K562 (cell line): Measurements from ENCODE around the gene ADGRB3. TPM values are rescaled to one million over a fixed set of nuclear protein-coding genes. Genes with fewer than 3 reads are reported as not detected.

Experiments used
- ATAC-seq: fragments of 200-7000 bp; cut with Tn5 transposase; 3 replicates; pipeline ENCODE4 v1.9.1; 2020; ENCODE audit warnings: moderate library complexity
- BruUV-seq: library from RNA; stranded (reverse); fragments of 400-500 nt; replicated peaks from 2 replicates; lab custom pipeline; 2021; lab: Mats Ljungman, UMichigan
- CTCF ChIA-PET: fragments of 300-600 bp; formaldehyde crosslinking; extraction: SDS; loops from one replicate; lab custom pipeline; 2021; ENCODE audit warnings: low intra/inter-chr PET ratio; lab: Yijun Ruan, JAX
- POLR2A ChIA-PET: fragments of 300-600, 350-650 bp; sonication (Branson Sonifier 250); formaldehyde crosslinking; extraction: SDS; loops from one replicate; lab custom pipeline; 2021; ENCODE audit warnings: antibody characterized with exemption, inconsistent platforms; lab: Yijun Ruan, JAX
- DNase-seq, 4 experiments: peaks; one replicate each; pipeline versions ENCODE4 v3.0.0 to v3.0.0-alpha.2; 2011 to 2018; ENCODE audit warnings: low spot score in 3 of 4, mixed read lengths in 3 of 4; ENCODE audit errors: extremely low read depth in 1 of 4
- FAIRE-seq: peaks from 2 replicates; lab custom pipeline; 2011; peaks lifted over from hg19 to GRCh38; lab: Jason Lieb, UNC
- H2AFZ ChIP-seq: 2 replicates; pipeline ENCODE4 v1.6.0; 2011; ENCODE audit warnings: low read depth, low read length, control low read depth, inconsistent platforms
- H3K27ac ChIP-seq: fragments of 200-600 bp; 3 replicates; pipeline ENCODE4 v1.8.0; 2011; ENCODE audit warnings: low read depth, mild to moderate bottlenecking, control low read depth, inconsistent platforms, low read length, moderate library complexity, mixed read lengths; ENCODE audit errors: extremely low read depth
- H3K27me3 ChIP-seq, 2 experiments: fragments of 300-600 bp in 1 of 2; 2 replicates in 1 of 2; 3 replicates in 1 of 2; pipeline versions ENCODE4 v1.6.0 to v1.8.0; 2011; ENCODE audit warnings: inconsistent platforms in 2 of 2, low read length in 2 of 2, mild to moderate bottlenecking in 1 of 2, mixed read lengths in 1 of 2, moderate library complexity in 1 of 2; ENCODE audit not compliant: control insufficient read depth in 2 of 2, insufficient read depth in 2 of 2
- H3K36me3 ChIP-seq: fragments of 300-600 bp; 3 replicates; pipeline ENCODE4 v1.8.0; 2011; ENCODE audit warnings: mild to moderate bottlenecking, low read length, inconsistent platforms; ENCODE audit not compliant: control insufficient read depth, insufficient read depth
- H3K4me1 ChIP-seq, 2 experiments: fragments of 200-600 bp in 1 of 2; replicated peaks in 1 of 2; 2 replicates in 1 of 2; 3 replicates in 1 of 2; pipeline versions ENCODE4 v1.5.1 to v1.8.0; 2011; ENCODE audit warnings: inconsistent platforms in 2 of 2, low read length in 2 of 2, mild to moderate bottlenecking in 1 of 2, mixed read lengths in 1 of 2, moderate library complexity in 1 of 2; ENCODE audit not compliant: control insufficient read depth in 2 of 2, insufficient read depth in 2 of 2
- H3K4me2 ChIP-seq: 2 replicates; pipeline ENCODE4 v1.6.1; 2011; ENCODE audit warnings: low read length, control low read depth, inconsistent platforms, mixed read lengths; ENCODE audit not compliant: insufficient read depth
- H3K4me3 ChIP-seq: fragments of 200-600 bp; sonication (generic), shearing (Covaris generic); 2 replicates; pipeline ENCODE4 v1.5.1; 2016; ENCODE audit warnings: control low read depth, inconsistent platforms
- H3K79me2 ChIP-seq: fragments of 200-600 bp; 3 replicates; pipeline ENCODE4 v1.8.0; 2011; ENCODE audit warnings: low read length, inconsistent platforms; ENCODE audit not compliant: control insufficient read depth, insufficient read depth
- H3K9ac ChIP-seq, 2 experiments: 2 replicates each; pipeline versions ENCODE4 v1.6.0 to v1.6.1; 2011; ENCODE audit warnings: low read depth in 2 of 2, low read length in 2 of 2, control low read depth in 1 of 2, inconsistent platforms in 1 of 2, mild to moderate bottlenecking in 1 of 2, mixed read lengths in 1 of 2; ENCODE audit not compliant: insufficient read depth in 1 of 2
- H3K9me1 ChIP-seq: one replicate; pipeline ENCODE4 v1.6.0; 2011; ENCODE audit warnings: inconsistent platforms, mild to moderate bottlenecking, low read length, moderate library complexity; ENCODE audit not compliant: control insufficient read depth, insufficient read depth
- H3K9me3 ChIP-seq: replicated peaks from 2 replicates; pipeline ENCODE4 v1.5.1; 2011; ENCODE audit warnings: low read depth, low read length, inconsistent platforms; ENCODE audit not compliant: control insufficient read depth, insufficient read depth
- H4K20me1 ChIP-seq: replicated peaks from 2 replicates; pipeline ENCODE4 v1.6.1; 2011; ENCODE audit warnings: low read length, inconsistent platforms, mixed read lengths; ENCODE audit not compliant: control insufficient read depth, insufficient read depth
- WGBS: fragments of 100-300 bp; shearing (Covaris generic); methylation state at CpG from one replicate; pipeline ENCODE4 v1.1.6; 2016; ENCODE audit warnings: low coverage, mixed read lengths; ENCODE audit not compliant: insufficient coverage; ENCODE audit errors: missing lambda C conversion rate; 5-methylcytosine and 5-hydroxymethylcytosine counted together
- in situ Hi-C: fragments of 300-500 bp; cut with MboI; formaldehyde crosslinking; loops from 4 replicates; pipeline ENCODE4 v1.15.0; 2018; ENCODE audit warnings: inconsistent platforms, mixed read lengths
- intact Hi-C: fragments of 100-400 bp; cut with micrococcal nuclease; formaldehyde crosslinking; loops from 2 replicates; pipeline ENCODE4 v1.14.2; 2022
- polyA plus RNA-seq, 8 experiments: library from polyadenylated mRNA; depleted of rRNA in 4 of 8; stranded (reverse) in 5 of 8; unstranded in 3 of 8; fragments of >200 nt; fragmentation: Nextera tagmentation in 2 of 8; fragmentation: Illumina TruSeq in 1 of 8; extraction: Ambion mirVana in 2 of 8; extraction: Trizol in 1 of 8; gene quantifications; 2 replicates each; pipeline versions ENCODE4 v1.2.1 to v1.2.3, GENCODE V29; 2011 to 2014; ENCODE audit warnings: inconsistent platforms in 1 of 8, missing spikeins in 1 of 8
- total RNA-seq, 7 experiments: library from RNA; depleted of rRNA in 6 of 7; stranded (reverse); fragments of >200 nt in 6 of 7; fragmentation: Illumina TruSeq in 2 of 7; extraction: Trizol in 2 of 7; gene quantifications; 2 replicates each; pipeline versions ENCODE4 v1.2.1 to v1.2.3, GENCODE V29; 2011 to 2021; ENCODE audit warnings: low replicate concordance in 1 of 7
- TF ChIP-seq, protein P1 (sequence below): fragments of 250-450 bp; sonication (Bioruptor Pico); IDR thresholded peaks from 2 replicates; pipeline ENCODE4 v1.4.0; 2020; ENCODE audit warnings: mild to moderate bottlenecking, moderate library complexity
- TF ChIP-seq, protein P2 (sequence below), 3 experiments: IDR thresholded peaks in 2 of 3; conservative IDR thresholded peaks in 1 of 3; 2 replicates each; pipeline ENCODE4 v1.5.1; 2011 to 2012; ENCODE audit warnings: low read length in 3 of 3, mild to moderate bottlenecking in 3 of 3, control low read depth in 2 of 3, improper control_type of control experiment in 1 of 3, inconsistent platforms in 1 of 3, low read depth in 1 of 3, mixed read lengths in 1 of 3, moderate library complexity in 1 of 3; ENCODE audit not compliant: insufficient read depth in 2 of 3

ADGRB3 gene
- total and polyA plus RNA-seq, 9 of the 15 experiments (the other 6 are each of a cell fraction or from before 2014, with no cell fraction given) = 0.90 to 7.8 (median 2.4) TPM

DNA sequence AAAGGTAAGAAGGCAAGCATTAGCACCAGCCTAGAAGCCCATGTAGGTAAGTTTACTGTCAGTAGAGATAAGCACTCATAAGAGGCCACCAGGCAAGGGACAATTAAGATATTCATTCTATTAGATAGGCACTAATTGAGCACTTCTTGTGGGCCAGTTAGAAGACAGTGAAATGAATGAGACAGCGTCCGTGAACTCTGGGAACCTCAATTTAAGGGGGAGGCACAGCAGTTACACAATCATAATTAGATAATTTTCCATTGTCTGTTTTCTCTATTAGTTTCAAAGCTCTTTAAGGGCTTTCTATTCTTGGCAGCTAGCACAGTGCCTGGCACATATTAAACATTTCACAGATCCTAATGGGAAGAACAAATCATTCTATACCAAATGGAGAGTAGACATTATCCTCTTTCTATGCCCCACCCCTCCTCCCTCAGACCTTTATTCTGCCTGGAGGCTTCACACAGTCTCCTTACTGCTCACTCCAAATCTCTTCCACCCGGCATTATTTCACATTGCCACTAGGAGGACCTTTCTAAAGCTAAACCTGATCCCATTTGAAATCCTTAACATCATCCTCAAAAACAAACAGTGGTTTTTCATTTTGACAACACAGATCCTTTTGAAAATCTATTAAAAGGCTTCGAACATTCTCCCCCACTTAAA, 529.6 kb downstream of the ADGRB3 start:
- Histone ChIP-seq H3K4me1 (no peaks in the 10 kb centered on the region), H3K4me2 (no peak overlapping the region), H3K9me1 (no peaks in the 10 kb centered on the region), H3K9me3 (no peaks in the 10 kb centered on the region), H3K36me3 (no peaks in the 10 kb centered on the region), H4K20me1 (no peaks in the 10 kb centered on the region), H3K27me3 (no peaks in the 10 kb centered on the region), H3K4me3 (no peak overlapping the region), H3K9ac (no peak overlapping the region), H2AFZ (no peak overlapping the region), H3K27ac (no peak overlapping the region), H3K79me2 (no peaks in the 10 kb centered on the region)
- in situ Hi-C loops (no loop called here), intact Hi-C loops (no loop called here)
- 0% methylated on average over 4 of the region's 4 CpGs for WGBS
- POLR2A ChIA-PET = interaction anchor here (0.9 kb wide), 1 partner anchor 68 kb away, joined by 4 read pairs; no protein-coding TSS in a partner anchor
- ATAC-seq (peak; percentile 72), FAIRE-seq (no peak), DNase-seq (no peak)
- CTCF ChIA-PET = no interaction called here
- BruUV-seq = no TSS peak
- TF ChIP-seq, protein P1, sequence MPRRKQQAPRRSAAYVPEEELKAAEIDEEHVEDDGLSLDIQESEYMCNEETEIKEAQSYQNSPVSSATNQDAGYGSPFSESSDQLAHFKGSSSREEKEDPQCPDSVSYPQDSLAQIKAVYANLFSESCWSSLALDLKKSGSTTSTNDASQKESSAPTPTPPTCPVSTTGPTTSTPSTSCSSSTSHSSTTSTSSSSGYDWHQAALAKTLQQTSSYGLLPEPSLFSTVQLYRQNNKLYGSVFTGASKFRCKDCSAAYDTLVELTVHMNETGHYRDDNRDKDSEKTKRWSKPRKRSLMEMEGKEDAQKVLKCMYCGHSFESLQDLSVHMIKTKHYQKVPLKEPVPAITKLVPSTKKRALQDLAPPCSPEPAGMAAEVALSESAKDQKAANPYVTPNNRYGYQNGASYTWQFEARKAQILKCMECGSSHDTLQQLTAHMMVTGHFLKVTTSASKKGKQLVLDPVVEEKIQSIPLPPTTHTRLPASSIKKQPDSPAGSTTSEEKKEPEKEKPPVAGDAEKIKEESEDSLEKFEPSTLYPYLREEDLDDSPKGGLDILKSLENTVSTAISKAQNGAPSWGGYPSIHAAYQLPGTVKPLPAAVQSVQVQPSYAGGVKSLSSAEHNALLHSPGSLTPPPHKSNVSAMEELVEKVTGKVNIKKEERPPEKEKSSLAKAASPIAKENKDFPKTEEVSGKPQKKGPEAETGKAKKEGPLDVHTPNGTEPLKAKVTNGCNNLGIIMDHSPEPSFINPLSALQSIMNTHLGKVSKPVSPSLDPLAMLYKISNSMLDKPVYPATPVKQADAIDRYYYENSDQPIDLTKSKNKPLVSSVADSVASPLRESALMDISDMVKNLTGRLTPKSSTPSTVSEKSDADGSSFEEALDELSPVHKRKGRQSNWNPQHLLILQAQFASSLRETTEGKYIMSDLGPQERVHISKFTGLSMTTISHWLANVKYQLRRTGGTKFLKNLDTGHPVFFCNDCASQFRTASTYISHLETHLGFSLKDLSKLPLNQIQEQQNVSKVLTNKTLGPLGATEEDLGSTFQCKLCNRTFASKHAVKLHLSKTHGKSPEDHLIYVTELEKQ = no peak
- TF ChIP-seq, protein P2, sequence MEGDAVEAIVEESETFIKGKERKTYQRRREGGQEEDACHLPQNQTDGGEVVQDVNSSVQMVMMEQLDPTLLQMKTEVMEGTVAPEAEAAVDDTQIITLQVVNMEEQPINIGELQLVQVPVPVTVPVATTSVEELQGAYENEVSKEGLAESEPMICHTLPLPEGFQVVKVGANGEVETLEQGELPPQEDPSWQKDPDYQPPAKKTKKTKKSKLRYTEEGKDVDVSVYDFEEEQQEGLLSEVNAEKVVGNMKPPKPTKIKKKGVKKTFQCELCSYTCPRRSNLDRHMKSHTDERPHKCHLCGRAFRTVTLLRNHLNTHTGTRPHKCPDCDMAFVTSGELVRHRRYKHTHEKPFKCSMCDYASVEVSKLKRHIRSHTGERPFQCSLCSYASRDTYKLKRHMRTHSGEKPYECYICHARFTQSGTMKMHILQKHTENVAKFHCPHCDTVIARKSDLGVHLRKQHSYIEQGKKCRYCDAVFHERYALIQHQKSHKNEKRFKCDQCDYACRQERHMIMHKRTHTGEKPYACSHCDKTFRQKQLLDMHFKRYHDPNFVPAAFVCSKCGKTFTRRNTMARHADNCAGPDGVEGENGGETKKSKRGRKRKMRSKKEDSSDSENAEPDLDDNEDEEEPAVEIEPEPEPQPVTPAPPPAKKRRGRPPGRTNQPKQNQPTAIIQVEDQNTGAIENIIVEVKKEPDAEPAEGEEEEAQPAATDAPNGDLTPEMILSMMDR (IDR thresholded peaks at IDR 0.05 in 2 of 3, conservative IDR thresholded peaks at IDR 0.05 in 1 of 3; ENCODE audit: insufficient read depth in 2 of 3, low read depth in 1 of 3, low read length in 3 of 3) = 0 out of 6 replicates have a peak, but pooled peaks of 2 of the 3 experiments have one; percentile 17 to 26
- TF ChIP-seq, all 486 proteins: peak for 1
